GM15510 (cell line): ENCODE results near the gene AGAP1.

Experiments used
- POLR2A ChIP-seq: IDR thresholded peaks from 3 replicates; pipeline ENCODE4 v1.6.1; 2011; ENCODE audit warnings: borderline replicate concordance; ENCODE audit not compliant: insufficient read length; ENCODE audit errors: extremely low read depth

The AGAP1 gene

GRCh38 chr2:235543128-235543750, 49.4 kb downstream of the AGAP1 start:
- no peak for TF ChIP-seq POLR2A

GRCh38 chr2:235543851-235544688, 50.2 kb downstream of the AGAP1 start:
- TF ChIP-seq POLR2A = no peak

- TF ChIP-seq POLR2A = no peak
These were observed 50.8 kb downstream of the AGAP1 start for GRCh38 chr2:235544689-235544969.

GRCh38 chr2:235545339-235546150, 51.7 kb downstream of the AGAP1 start:
- TF ChIP-seq POLR2A = no peak

DNA sequence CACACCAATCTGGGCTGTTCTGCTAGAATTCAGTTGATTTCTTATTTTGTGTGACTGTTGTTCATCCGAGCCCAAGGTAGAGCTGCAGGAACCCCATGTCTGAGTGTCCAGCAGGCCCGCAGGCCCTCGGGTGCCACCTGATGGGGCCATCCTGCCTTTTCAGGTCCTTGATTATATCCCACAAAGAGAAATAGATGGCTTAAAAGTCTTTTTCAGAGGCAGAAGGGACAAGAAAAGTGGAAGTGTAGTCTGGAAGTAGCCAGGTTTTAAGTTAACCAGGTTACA, 52.2 kb downstream of the AGAP1 start:
- no peak for TF ChIP-seq POLR2A

- TF ChIP-seq POLR2A = no peak
These were observed 52.6 kb downstream of the AGAP1 start for GRCh38 chr2:235546436-235546835.

DNA sequence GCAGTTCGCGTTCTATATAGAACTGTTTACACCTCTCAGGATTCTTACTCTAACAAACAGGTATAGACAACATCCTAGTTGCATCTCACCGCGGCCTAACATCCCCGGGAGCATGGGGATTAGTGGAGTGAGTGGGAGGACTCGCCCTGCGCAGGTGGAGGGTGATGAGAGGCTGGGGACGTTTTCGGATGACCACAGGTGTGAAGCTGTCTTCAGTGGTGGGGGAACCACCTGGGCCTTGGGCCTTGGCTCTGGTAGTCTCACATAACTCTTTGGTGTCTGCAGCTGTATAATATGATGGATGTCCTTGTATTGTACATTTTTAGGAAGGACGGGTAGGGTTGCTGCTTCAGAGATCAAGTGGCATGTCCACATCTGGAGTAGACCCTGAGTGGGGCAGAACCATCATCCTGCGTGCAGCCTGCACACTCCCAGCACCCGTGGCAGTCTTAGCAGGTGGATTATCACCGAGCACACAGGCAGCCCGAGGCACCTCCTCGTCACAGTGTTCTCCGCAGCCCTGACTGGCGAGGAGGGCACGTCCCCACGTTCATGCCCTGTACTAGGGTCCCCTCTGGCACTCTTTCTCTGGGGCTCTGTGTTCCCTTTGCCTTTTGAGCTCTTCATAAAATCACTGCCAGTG, 56.0 kb downstream of the AGAP1 start:
- TF ChIP-seq POLR2A = no peak

GRCh38 chr2:235550378-235550760, 56.5 kb downstream of the AGAP1 start:
- no peak for TF ChIP-seq POLR2A

DNA sequence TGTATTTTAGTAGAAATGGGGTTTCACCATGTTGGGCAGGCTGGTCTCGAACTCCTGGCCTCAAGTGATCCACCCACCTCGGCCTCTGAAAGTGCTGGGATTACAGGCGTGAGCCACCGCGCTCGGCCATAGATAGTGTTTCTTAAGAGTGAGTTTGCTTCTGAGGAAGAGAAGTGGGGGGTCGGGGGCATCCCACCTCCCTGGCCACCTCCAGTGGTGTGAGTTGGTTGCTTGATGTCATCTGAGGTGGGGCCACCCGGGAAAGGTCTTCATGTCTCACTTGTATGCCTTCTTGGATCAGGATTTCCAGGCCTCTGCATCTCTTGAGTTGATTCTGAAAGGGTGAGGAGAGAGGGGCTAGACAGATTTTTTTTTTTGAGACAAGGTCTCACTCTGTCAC, 57.1 kb downstream of the AGAP1 start:
- no peak for TF ChIP-seq POLR2A

- TF ChIP-seq POLR2A = no peak
These were observed 58.1 kb downstream of the AGAP1 start for GRCh38 chr2:235551965-235552364.

DNA sequence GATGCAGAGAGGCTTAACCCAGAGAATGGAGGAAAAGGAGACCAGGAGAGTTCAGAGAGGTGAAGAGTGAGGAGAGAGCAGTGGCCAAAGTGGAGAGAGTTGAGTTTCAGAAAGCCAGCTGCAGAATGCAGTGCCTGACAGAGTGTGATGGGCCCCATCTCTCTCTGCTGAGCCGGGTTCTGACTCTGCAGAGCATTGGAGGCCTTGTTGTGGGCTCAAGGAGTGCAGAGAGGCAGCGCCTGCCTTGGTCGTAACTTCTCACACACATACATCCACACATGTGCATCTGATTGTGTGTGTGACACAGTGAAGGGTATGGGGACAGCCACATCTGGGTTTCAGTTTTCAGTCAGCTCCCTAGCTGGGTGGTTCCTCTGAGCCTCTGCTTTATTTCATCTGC, 58.8 kb downstream of the AGAP1 start:
- TF ChIP-seq POLR2A = no peak

- TF ChIP-seq POLR2A = no peak
These were observed 59.4 kb downstream of the AGAP1 start for GRCh38 chr2:235553291-235553690.

DNA sequence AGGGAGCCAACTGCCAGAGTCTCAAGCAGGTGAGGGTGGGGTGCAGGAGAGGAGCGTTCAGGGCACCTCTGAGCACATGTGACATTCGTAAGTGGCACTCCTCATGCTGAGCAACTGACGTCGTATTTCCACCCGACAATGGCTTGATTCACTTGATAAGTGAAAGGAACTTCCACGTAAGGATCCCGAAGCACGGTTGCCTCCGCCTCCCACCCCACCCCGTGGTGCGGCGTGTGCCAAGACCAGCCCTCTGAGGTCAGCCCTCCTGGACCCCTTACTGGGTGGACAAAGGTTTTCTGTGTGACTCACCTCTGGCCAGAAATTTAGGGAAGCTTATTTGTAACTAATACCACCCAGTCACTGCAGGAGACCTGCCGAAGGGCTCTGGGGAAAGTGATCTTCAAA, 59.9 kb downstream of the AGAP1 start:
- no peak for TF ChIP-seq POLR2A

- TF ChIP-seq POLR2A = no peak
These were observed 60.5 kb downstream of the AGAP1 start for GRCh38 chr2:235554385-235554784.

DNA sequence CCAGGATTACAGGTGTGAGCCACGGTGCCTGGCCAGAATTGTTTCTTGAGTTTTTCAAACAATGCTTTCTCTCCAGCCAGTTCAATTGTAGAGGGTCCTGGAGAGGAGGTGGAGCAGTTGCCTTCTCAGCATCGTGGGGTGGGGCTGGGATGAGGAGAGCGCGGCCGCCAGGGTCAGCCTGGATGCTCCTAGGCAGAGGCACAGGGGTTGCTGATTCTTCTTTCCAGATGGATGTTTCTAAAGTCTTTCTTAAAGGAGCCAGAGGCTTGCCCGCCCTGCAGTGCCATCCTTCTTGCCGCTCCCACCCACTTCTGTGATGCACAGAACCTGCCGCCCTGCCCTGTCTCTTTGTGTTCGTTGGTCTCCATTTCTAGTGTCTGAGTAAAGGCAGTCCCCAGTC, 61.1 kb downstream of the AGAP1 start:
- TF ChIP-seq POLR2A = no peak

DNA sequence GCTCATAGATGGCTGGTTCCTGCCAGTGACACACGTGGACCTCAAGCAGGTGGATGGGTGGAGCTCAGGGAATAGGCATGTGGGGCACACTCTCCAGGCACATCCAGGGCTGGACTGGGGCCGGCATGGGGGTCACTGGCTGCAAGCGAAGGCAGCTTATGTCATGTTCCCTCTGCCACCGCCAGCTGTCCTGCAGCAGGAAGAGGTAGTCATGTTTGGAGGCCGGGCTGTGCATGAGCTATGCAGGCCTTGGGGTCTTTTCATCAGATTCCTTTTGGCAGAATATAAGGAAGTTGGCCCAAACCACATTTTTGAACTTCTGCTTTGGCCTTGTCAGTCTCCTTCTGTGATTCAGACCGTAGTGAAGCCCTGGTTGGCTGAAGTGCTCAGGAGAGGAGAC, 61.5 kb downstream of the AGAP1 start:
- no peak for TF ChIP-seq POLR2A

- no peak for TF ChIP-seq POLR2A
These were observed 62.2 kb downstream of the AGAP1 start for GRCh38 chr2:235556086-235556485.

- TF ChIP-seq POLR2A = no peak
These were observed 63.1 kb downstream of the AGAP1 start for GRCh38 chr2:235556901-235557300.
